HG02884 (cell line): ENCODE measurements around the gene LDLRAP1.
"Not testable (repeated sequence)": the region's sequence is repeated elsewhere in the genome, so short reads cannot be mapped to it uniquely, and the experiment has no call there.

Source experiments
- ATAC-seq: cut with Tn5 transposase; IDR thresholded peaks from one replicate; pipeline ENCODE4 v1.9.1; 2021; ENCODE audit warnings: mild to moderate bottlenecking, moderate library complexity; ENCODE audit not compliant: unreplicated experiment

LDLRAP1 gene

GRCh38 chr1:25599969-25600610 is 56.7 kb downstream of the LDLRAP1 start:
- ATAC-seq = no peak

- ATAC-seq = not testable (repeated sequence)
Measured at GRCh38 chr1:25600971-25601699, 57.7 kb downstream of the LDLRAP1 start.

GRCh38 chr1:25603779-25604538 is 60.6 kb downstream of the LDLRAP1 start:
- ATAC-seq = not testable (repeated sequence)

- no peak for ATAC-seq
Measured at GRCh38 chr1:25607123-25607522, 63.7 kb downstream of the LDLRAP1 start.

GRCh38 chr1:25608488-25609178 is 65.2 kb downstream of the LDLRAP1 start:
- no peak for ATAC-seq

- no peak for ATAC-seq
Measured at GRCh38 chr1:25609921-25610320, 66.5 kb downstream of the LDLRAP1 start.

GRCh38 chr1:25610822-25611630 is 67.6 kb downstream of the LDLRAP1 start:
- no peak for ATAC-seq

- ATAC-seq = no peak
Measured at GRCh38 chr1:25611843-25612242, 68.4 kb downstream of the LDLRAP1 start.

- ATAC-seq = no peak
Measured at GRCh38 chr1:25612421-25612820, 69.0 kb downstream of the LDLRAP1 start.

- no peak for ATAC-seq
Measured at GRCh38 chr1:25613091-25613490, 69.7 kb downstream of the LDLRAP1 start.

GRCh38 chr1:25614501-25615171 is 71.2 kb downstream of the LDLRAP1 start:
- ATAC-seq = no peak

- no peak for ATAC-seq
Measured at GRCh38 chr1:25615172-25615541, 71.8 kb downstream of the LDLRAP1 start.

- ATAC-seq = no peak
Measured at GRCh38 chr1:25615563-25616094, 72.2 kb downstream of the LDLRAP1 start.

GRCh38 chr1:25616095-25616986 is 72.9 kb downstream of the LDLRAP1 start, which contains the start of gene MAN1C1:
MAN1C1 (plus strand) TSS chr1:25616791; CDS start chr1:25617798, 1,007 bp downstream.
- ATAC-seq = no peak

- ATAC-seq = no peak
Measured at GRCh38 chr1:25616987-25617624, 73.7 kb downstream of the LDLRAP1 start.

- no peak for ATAC-seq
Measured at GRCh38 chr1:25617625-25618432, 74.4 kb downstream of the LDLRAP1 start.

GRCh38 chr1:25618433-25618808 is 75.0 kb downstream of the LDLRAP1 start:
- ATAC-seq = no peak
